Activated naive CD8-positive, alpha-beta T cell treated with anti-CD3 and anti-CD28 coated beads for 36 hours (primary cell): ENCODE results near the gene DEXI. TPM values are rescaled to one million over a fixed set of nuclear protein-coding genes. Genes with fewer than 3 reads are reported as not detected.
"Not testable (repeated sequence)": the region's sequence is repeated elsewhere in the genome, so short reads cannot be mapped to it uniquely, and the experiment has no call there.

Source experiments
- DNase-seq: peaks from one replicate; pipeline ENCODE4 v3.0.0; 2021
- H3K27ac Mint-ChIP-seq: one replicate; pipeline ENCODE4 v1.8.0; 2022; ENCODE audit warnings: mild to moderate bottlenecking, moderate library complexity, mixed read lengths
- H3K27me3 Mint-ChIP-seq: one replicate; pipeline ENCODE4 v1.8.0; 2022; ENCODE audit warnings: mild to moderate bottlenecking, mixed read lengths
- H3K36me3 Mint-ChIP-seq: one replicate; pipeline ENCODE4 v1.8.0; 2021; ENCODE audit warnings: mild to moderate bottlenecking, mixed read lengths
- H3K4me1 Mint-ChIP-seq: one replicate; pipeline ENCODE4 v1.8.0; 2021; ENCODE audit warnings: mixed read lengths
- H3K4me3 Mint-ChIP-seq: one replicate; pipeline ENCODE4 v1.8.0; 2022; ENCODE audit warnings: mild to moderate bottlenecking, moderate library complexity, mixed read lengths
- H3K9me3 Mint-ChIP-seq: one replicate; pipeline ENCODE4 v1.8.0; 2022; ENCODE audit warnings: mixed read lengths
- total RNA-seq, 2 experiments: library from RNA; stranded (reverse); gene quantifications; one replicate each; pipeline ENCODE4 v1.2.3, GENCODE V29; 2021

The DEXI gene
- total RNA-seq, 2 experiments from 2014 or later: 25.5 to 26.2 TPM

DNA sequence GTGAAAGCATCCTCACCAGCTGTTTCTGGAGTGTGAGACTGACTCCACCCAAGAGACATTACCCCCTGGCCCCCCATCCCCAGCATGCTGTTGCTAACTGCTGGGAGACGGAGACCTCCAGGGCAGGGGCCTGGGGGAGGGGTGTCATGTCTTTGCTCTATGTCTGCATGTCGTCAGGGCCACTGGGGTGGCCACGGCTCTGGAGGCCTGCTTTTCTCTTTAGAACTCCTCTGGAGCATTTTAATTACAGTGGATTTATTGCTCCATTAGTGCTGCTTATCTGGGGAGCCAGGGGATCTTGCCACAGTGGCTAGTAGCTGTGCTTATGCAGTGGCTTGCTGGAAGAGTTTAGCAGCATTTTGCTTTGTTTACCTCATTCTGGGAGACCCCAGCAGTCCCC is 34.4 kb upstream of the DEXI start:
- Mint-ChIP-seq H3K4me1 (peaks cover 20% of the 10 kb centered on the region), H3K9me3 (no peaks in the 10 kb centered on the region), H3K27ac (no peak overlapping the region), H3K27me3 (no peaks in the 10 kb centered on the region), H3K36me3 (peaks cover 20% of the 10 kb centered on the region), H3K4me3 (no peak overlapping the region)
- DNase-seq: no peak

DNA sequence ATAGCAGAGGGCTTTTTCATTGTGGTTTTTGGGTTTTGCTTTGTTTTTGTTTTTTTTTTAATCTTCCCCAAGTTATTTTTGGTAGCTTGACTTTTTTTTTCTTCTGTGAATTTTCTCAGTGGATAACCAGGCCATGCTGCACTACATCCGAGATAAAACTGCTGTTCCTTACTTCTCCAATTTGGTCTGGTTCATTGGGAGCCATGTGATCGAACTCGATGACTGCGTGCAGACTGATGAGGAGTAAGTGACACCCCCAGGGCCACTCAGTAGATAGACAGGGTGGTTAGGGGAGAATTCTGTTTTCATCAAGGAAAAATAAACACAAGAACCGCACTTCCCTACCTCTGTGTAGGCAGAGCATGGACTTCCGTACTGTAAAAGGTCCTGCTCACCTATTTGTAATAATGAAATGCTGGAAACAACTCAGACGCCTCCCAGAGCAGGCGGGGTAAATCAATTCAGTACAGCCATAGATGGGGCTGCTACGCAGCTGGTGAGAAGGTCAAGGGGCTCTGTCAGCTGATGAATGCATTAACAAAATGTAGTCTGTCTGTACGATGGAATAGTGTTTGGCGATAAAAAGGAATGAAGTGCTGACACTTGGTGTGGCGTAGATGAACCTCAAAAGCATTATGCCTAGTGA is 30.7 kb upstream of the DEXI start:
- H3K4me3 Mint-ChIP-seq: no peak overlapping the region
- H3K9me3 Mint-ChIP-seq: no peaks in the 10 kb centered on the region
- H3K36me3 Mint-ChIP-seq: peaks cover 28% of the 10 kb centered on the region
- H3K27ac Mint-ChIP-seq: no peak overlapping the region
- no peaks in the 10 kb centered on the region for H3K27me3 Mint-ChIP-seq
- DNase-seq: no peak
- H3K4me1 Mint-ChIP-seq: peaks cover 24% of the 10 kb centered on the region

DNA sequence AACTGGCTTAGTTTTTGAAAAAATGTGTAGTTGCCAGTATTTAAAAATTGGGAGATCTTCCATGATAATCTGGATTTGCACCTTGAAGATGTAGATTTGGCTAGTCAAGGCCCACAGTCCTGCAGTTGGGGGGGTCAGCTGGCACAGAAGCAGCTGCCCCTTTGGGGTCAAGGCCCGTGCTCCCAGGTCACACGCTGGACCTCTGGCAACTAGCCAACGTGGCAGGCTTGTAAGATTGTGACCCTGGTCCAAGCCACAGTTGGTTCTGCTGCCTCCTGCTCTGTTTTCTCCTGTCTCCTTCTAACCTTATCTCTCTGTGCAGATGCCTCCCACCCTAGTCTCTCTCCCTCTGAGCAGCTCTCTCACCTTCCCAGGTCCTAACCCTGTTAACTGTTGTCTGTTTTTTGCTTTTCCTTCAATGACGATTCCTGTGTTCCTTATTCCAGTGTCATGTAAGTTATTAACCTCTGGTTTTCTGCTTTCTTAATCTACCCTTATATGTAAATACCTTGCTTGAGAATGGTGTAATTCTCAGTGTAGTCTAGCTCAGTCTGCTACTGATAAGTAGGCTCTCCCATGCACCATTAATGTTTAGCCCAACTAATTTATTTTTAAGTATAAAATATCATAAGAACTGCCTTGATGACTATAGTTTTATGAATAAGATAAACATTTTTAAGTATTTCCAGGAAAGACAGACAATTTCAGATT is 30.0 kb upstream of the DEXI start:
- Mint-ChIP-seq H3K27ac (no peak overlapping the region), H3K4me3 (no peak overlapping the region), H3K9me3 (no peaks in the 10 kb centered on the region), H3K4me1 (peaks cover 21% of the 10 kb centered on the region), H3K36me3 (peaks cover 23% of the 10 kb centered on the region), H3K27me3 (no peaks in the 10 kb centered on the region)
- DNase-seq: no peak

DNA sequence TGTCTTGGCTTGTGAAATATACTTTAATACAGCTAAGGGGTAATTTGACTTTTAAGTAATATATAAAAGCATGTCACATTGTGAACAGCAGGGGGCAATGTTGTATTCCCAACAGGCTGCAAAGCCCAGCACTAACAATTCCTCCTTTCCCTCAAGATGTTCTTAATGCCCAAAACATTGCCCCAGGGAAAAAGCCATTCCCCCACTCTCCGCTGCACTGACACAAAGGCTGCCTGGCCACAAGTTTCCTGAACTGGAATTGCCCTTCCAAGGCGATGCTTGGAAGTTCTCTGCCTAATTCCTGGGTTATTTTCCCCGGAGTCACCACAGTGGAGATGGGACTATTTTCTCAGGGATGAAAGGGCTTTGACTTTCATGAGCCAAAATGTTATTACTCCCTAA is 29.3 kb upstream of the DEXI start:
- H3K27me3 Mint-ChIP-seq: no peaks in the 10 kb centered on the region
- H3K4me1 Mint-ChIP-seq: peaks cover 23% of the 10 kb centered on the region
- H3K9me3 Mint-ChIP-seq: no peaks in the 10 kb centered on the region
- H3K27ac Mint-ChIP-seq: no peak overlapping the region
- no peak overlapping the region for H3K4me3 Mint-ChIP-seq
- peaks cover 28% of the 10 kb centered on the region for H3K36me3 Mint-ChIP-seq
- DNase-seq: no peak

DNA sequence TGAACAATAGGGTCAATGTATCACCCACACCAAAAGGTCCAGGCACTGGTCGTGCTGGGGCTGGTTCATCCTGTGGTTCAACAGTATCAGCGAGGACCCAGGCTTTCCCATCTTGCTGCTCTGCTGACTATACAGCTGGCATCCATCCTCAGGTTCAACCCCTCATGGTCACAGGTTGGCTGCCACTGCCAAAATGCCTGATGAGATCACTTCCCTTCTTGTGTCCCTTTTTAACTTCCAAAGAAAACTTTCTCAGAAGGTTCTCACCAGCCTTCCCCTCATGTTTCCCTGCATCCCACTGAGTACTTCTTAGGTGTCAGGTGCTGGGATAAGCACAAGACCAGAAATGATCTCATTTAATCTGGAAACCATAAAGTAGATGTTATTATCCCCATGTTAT is 27.8 kb upstream of the DEXI start:
- Mint-ChIP-seq H3K4me3 (no peak overlapping the region), H3K27me3 (no peaks in the 10 kb centered on the region), H3K27ac (no peak overlapping the region), H3K36me3 (peaks cover 39% of the 10 kb centered on the region), H3K9me3 (peaks cover 3% of the 10 kb centered on the region), H3K4me1 (peaks cover 36% of the 10 kb centered on the region)
- no peak for DNase-seq

DNA sequence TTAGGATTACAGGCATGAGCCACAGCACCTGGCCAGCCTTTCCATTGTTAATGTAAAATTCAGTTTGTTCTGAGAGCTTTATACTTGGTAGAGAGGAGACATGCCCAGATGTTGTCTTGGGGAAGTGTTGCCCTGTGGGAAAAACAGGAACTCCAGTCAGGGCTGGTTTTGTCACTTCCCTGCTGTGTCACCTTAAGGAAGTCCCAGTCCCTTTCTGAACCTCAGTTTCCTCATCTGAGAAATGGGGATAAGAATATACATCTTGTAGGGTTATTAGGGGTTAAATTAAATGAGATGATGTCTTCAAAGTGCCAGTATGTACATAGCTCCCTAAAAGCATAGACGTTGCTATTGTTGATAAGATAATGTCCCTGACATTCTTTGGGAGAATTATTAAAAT is 27.3 kb upstream of the DEXI start:
- Mint-ChIP-seq H3K36me3 (peaks cover 40% of the 10 kb centered on the region), H3K4me3 (no peak overlapping the region), H3K4me1 (peaks cover 40% of the 10 kb centered on the region), H3K9me3 (peaks cover 3% of the 10 kb centered on the region), H3K27me3 (no peaks in the 10 kb centered on the region), H3K27ac (no peak overlapping the region)
- no peak for DNase-seq

DNA sequence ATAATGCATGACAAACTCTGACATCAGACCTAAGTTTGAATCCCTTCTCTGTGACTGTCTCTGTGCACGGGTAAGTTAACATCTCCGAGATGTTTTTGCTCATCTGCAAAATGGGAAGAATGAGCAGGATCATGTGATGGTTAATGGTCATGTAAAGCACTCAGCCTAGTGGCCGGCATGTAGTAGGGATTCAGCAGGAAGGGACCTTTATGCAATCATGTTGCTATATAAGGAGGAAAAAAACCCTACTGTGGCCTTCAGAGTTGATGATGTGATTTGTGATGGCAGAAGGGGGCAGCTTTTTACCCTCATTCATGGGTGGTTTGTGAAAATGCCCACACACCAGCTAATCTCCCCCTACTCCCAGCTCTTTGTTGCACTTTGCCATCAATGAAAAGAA is 26.2 kb upstream of the DEXI start:
- Mint-ChIP-seq H3K36me3 (peaks cover 46% of the 10 kb centered on the region), H3K27ac (no peak overlapping the region), H3K9me3 (peaks cover 3% of the 10 kb centered on the region), H3K4me3 (no peak overlapping the region), H3K27me3 (no peaks in the 10 kb centered on the region), H3K4me1 (peaks cover 49% of the 10 kb centered on the region)
- no peak for DNase-seq

DNA sequence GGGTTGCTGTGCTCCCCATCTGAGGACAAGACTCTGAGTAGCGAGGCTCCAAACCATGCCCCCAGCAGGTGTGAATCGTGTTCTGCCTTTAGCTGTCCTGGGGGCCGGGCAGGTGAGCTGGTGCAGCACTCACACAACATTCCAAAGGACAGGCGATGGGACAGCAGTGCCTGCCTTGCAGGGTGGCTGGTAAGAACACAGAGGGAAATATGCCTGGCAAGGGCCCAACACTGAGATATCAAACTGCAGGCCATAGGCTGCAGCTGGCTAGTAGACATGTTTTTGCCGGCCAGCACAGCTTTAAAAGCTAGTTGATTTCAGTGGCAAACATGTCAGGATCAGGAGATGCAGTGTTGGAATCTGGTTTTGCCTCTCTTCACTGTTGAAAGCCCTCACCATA is 25.7 kb upstream of the DEXI start:
- H3K4me3 Mint-ChIP-seq: no peak overlapping the region
- no peak for DNase-seq
- no peak overlapping the region for H3K27ac Mint-ChIP-seq
- H3K4me1 Mint-ChIP-seq: peaks cover 45% of the 10 kb centered on the region
- peaks cover 46% of the 10 kb centered on the region for H3K36me3 Mint-ChIP-seq
- peaks cover 3% of the 10 kb centered on the region for H3K9me3 Mint-ChIP-seq
- H3K27me3 Mint-ChIP-seq: no peaks in the 10 kb centered on the region

DNA sequence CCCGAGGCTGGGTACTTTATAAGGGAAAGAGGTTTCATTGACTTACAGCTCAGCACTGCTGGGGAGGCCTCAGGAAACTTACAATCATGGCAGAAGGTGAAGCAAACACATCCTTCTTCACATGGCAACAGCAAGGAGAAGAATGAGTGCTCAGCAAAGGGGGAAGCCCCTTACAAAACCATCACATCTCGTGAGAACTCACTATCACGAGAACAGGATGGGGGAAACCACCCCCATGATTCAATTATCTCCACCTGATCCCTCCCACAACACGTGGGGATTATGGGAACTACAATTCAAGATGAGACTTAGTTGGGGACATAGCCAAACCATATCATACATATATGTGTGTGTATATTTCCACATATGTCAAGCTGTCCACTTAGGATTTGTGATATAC is 24.3 kb upstream of the DEXI start:
- Mint-ChIP-seq H3K27ac (peak overlapping the region; percentile 64), H3K36me3 (peaks cover 44% of the 10 kb centered on the region), H3K4me1 (peaks cover 34% of the 10 kb centered on the region)
- not testable (repeated sequence) for H3K27me3 Mint-ChIP-seq, DNase-seq, H3K4me3 Mint-ChIP-seq, H3K9me3 Mint-ChIP-seq

DNA sequence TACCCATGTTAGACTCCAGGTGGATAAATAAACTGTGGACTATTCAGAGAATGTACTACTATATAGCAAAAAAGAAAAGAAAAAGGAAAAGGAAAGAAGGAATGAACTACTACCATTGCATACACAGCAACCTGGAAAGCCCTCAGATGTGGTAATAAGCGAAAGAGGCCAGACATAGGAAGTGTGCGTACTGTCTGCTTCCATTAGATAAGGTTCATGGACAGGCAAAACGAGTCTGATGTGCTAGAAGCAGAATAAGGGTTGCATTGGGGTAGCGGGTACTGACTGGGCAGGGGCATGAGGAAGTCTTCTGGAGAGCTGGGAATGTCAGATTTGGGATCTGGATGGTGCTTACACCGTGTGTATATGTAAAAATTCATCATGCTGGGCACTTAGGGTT is 23.9 kb upstream of the DEXI start:
- Mint-ChIP-seq H3K27me3 (no peaks in the 10 kb centered on the region), H3K4me1 (peaks cover 33% of the 10 kb centered on the region), H3K9me3 (peaks cover 3% of the 10 kb centered on the region), H3K27ac (peak overlapping the region; percentile 64), H3K4me3 (no peak overlapping the region), H3K36me3 (peaks cover 41% of the 10 kb centered on the region)
- DNase-seq: no peak

DNA sequence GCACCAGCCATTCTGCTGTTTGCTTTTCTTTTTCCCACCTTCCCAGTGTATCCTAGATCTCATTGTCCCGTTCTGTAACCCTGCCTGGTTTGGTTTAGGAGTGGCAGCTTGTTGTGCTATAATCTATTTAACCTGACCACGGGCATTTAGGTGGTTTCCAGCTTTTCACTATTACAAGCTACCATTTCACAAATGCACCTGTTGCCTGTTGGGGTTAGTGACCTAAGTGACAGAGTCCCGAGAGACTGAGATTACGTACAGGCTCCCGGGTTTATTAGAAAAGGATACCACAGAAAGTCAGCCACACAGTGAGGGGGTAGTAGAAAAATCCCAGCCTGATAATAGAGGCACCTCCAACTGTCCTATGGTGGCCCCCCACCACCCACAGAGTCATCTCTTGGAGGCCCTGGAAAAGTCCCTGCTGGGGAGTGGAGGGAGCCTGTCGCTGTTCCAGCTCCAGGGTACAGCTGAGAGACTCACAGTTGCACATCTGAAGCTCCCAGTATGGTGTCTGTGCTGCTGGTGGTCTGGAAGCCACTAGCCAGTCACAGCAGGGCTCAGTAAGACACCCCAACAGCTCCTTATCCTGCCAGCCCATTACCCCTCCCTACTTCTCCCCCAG is 23.3 kb upstream of the DEXI start:
- Mint-ChIP-seq H3K36me3 (peaks cover 36% of the 10 kb centered on the region), H3K27me3 (no peaks in the 10 kb centered on the region), H3K27ac (peak overlapping the region; percentile 64), H3K9me3 (peaks cover 3% of the 10 kb centered on the region), H3K4me1 (peaks cover 33% of the 10 kb centered on the region), H3K4me3 (no peak overlapping the region)
- no peak for DNase-seq

DNA sequence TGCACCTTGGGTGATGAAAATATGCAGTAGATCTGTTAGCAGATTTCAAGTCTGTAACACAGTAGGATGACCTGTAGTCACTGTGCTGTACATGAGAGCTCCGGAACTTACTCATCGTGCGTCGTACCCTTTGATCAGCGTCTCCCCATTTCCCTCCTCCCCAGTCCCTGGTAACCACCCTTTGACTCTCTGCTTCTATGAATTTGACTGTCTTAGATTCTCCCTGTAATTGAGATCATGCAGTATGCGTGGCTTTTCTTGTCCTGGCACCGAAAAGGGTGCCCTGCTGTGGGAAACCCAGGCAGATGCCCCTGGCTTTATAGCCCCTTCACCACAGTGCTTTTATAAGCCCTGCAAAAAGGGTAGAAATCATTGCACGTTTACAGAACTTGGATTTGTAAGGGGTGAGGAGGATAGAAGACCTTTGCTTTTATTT is 22.6 kb upstream of the DEXI start:
- H3K4me3 Mint-ChIP-seq: peak overlapping the region; percentile 19
- no peak for DNase-seq

DNA sequence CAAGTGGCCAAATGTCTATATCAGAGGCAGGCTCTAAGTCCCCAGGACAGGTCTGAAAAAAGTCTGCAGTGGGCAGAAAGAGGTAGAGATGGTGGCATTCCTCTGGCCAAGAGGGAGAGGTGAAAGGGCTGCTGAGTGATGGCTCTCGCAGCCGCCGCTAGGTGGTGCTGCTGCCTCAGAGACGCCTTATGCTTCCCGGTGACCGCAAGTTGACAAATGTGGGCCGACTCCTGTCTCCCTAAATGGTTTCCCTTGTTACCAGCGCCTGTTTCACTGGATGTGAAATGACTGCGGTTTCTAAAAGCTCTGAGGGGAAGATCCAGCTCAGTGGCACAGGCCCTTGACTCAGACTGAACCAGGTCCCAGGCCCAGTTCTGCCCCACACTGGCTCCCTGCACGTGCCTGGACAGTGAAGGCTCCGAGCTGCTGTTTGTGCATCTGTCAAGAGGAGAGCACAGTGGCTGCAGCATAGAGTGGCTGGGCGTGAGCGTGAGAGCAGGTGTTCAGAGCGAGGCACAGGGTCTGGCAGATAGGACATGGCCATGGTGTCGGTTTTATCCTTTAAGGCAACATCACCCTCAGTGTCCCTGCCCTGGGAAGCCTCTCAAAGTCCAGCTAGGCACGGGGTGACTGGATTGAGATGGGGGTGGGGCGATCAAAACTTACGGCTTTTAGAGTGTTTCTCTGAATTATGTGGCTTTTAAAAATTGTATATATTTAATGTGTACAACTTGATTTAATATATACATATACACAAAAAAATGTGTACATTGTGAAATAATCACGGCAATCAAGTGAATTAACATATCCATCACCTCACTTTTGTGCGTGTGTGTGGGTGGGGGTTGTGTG is 22.0 kb upstream of the DEXI start:
- Mint-ChIP-seq H3K4me3 (no peak overlapping the region), H3K27ac (peak overlapping the region; percentile 55), H3K4me1 (peaks cover 33% of the 10 kb centered on the region), H3K36me3 (peaks cover 35% of the 10 kb centered on the region), H3K27me3 (no peaks in the 10 kb centered on the region), H3K9me3 (peaks cover 3% of the 10 kb centered on the region)
- DNase-seq: peak; percentile 75

More for the DNA sequence above, 22.6 kb upstream of the DEXI start:
- H3K9me3 Mint-ChIP-seq: peaks cover 3% of the 10 kb centered on the region
- H3K27ac Mint-ChIP-seq: peak overlapping the region; percentile 73
- H3K27me3 Mint-ChIP-seq: no peaks in the 10 kb centered on the region
- peaks cover 35% of the 10 kb centered on the region for H3K36me3 Mint-ChIP-seq
- H3K4me1 Mint-ChIP-seq: peaks cover 33% of the 10 kb centered on the region

DNA sequence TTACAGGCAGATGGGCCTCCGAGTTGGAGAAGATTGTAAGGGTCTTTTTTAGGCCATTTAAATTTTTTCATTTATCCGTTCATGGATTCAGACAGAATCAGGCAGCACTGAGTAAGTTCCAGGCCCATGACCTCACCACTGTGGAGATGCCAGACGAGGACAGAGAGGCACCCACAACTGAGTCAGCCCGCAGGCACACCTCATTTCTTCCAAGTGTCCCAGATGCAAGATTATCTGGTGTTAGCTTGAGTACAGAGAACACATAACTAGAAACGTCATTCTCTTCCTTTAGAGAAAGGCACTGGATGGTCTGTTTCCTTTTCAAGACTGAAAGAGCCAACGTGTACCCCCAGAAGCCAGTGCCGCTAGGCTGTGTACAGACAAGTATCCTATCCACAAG is 19.0 kb upstream of the DEXI start:
- Mint-ChIP-seq H3K27ac (no peak overlapping the region), H3K4me1 (peaks cover 33% of the 10 kb centered on the region), H3K4me3 (no peak overlapping the region), H3K27me3 (no peaks in the 10 kb centered on the region), H3K36me3 (peaks cover 30% of the 10 kb centered on the region), H3K9me3 (peaks cover 3% of the 10 kb centered on the region)
- DNase-seq: no peak

DNA sequence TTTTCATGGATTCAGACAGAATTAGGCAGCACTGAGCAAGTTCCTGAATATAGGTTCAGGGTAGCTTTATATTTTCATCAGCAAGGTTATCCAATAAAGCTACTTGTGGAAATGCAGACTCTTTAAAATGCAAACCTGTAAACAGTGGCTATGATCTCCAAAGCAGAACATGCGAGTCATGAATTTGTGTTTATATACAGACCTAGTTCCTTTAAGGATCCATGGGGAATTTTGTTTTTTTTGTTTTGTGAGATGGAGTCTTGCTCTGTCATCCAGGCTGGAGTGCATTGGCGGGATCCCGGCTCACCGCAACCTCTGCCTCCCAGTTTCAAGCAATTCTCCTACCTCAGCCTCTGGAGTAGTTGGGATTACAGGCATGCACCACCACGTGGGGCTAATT is 16.9 kb upstream of the DEXI start:
- Mint-ChIP-seq H3K4me1 (peaks cover 26% of the 10 kb centered on the region), H3K9me3 (no peaks in the 10 kb centered on the region), H3K27ac (no peak overlapping the region), H3K27me3 (no peaks in the 10 kb centered on the region), H3K36me3 (peaks cover 16% of the 10 kb centered on the region), H3K4me3 (no peak overlapping the region)
- no peak for DNase-seq
